A549 (cell line): ENCODE results near the gene ULK4. TPM values are rescaled to one million over a fixed set of nuclear protein-coding genes. Genes with fewer than 3 reads are reported as not detected.

Experiments
- ATAC-seq, 2 experiments: fragments of 200-7000 bp in 1 of 2; fragments of >200 bp in 1 of 2; cut with Nextera tagmentation in 1 of 2; cut with Tn5 transposase in 1 of 2; 3 replicates each; pipeline versions ENCODE4 v1.8.0 to v1.9.1; 2018 to 2020; ENCODE audit warnings: mild to moderate bottlenecking in 1 of 2, moderate library complexity in 1 of 2
- CTCF ChIA-PET: fragments of 300-600 bp; sonication (Branson Sonifier 250); formaldehyde crosslinking; extraction: SDS; loops from one replicate; lab custom pipeline; 2021; ENCODE audit warnings: antibody characterized with exemption, inconsistent platforms; lab: Yijun Ruan, JAX
- POLR2A ChIA-PET: fragments of 350-600 bp; formaldehyde crosslinking; extraction: SDS; loops from one replicate; lab custom pipeline; 2021; ENCODE audit warnings: antibody characterized with exemption, inconsistent platforms; lab: Yijun Ruan, JAX
- DNase-seq, 2 experiments: peaks; one replicate each; pipeline versions ENCODE4 v3.0.0 to v3.0.0-alpha.2; 2011 to 2016; ENCODE audit warnings: low read depth in 1 of 2, low spot score in 1 of 2
- FAIRE-seq: peaks from 2 replicates; lab custom pipeline; 2011; peaks lifted over from hg19 to GRCh38; lab: Jason Lieb, UNC
- H3K27ac ChIP-seq, 2 experiments: fragments of >200 bp; sonication (Bioruptor Twin); formaldehyde crosslinking; 3 replicates each; pipeline ENCODE4 v1.5.1; 2016 to 2017
- H3K4me1 ChIP-seq: fragments of >200 bp; sonication (Bioruptor Twin); formaldehyde crosslinking; 3 replicates; pipeline ENCODE4 v1.6.1; 2016
- H3K4me2 ChIP-seq: fragments of >200 bp; sonication (Bioruptor Twin); formaldehyde crosslinking; 3 replicates; pipeline ENCODE4 v1.6.1; 2016
- H3K4me3 ChIP-seq: fragments of >200 bp; sonication (Bioruptor Twin); formaldehyde crosslinking; 3 replicates; pipeline ENCODE4 v1.5.1; 2016
- H3K9me3 ChIP-seq: fragments of >200 bp; sonication (Bioruptor Twin); formaldehyde crosslinking; 3 replicates; pipeline ENCODE4 v1.6.1; 2016
- ATOH8 ChIP-seq: fragments of 250-450 bp; sonication (Bioruptor Pico); IDR thresholded peaks from 2 replicates; pipeline ENCODE4 v1.5.0; 2020; ENCODE audit warnings: low read depth, mild to moderate bottlenecking, moderate library complexity
- BHLHE40 ChIP-seq: IDR thresholded peaks from 2 replicates; pipeline ENCODE4 v1.6.1; 2012; ENCODE audit warnings: low read depth, low read length, inconsistent platforms
- CHD4 ChIP-seq: fragments of 200-600 bp; sonication (generic); IDR thresholded peaks from 2 replicates; pipeline ENCODE4 v1.6.1; 2016; ENCODE audit warnings: antibody characterized with exemption, mild to moderate bottlenecking, borderline replicate concordance
- EHF ChIP-seq: fragments of 250-450 bp; sonication (Bioruptor Pico); IDR thresholded peaks from 2 replicates; pipeline ENCODE4 v1.5.0; 2020; ENCODE audit warnings: mild to moderate bottlenecking
- FOSB ChIP-seq: fragments of 250-450 bp; sonication (Bioruptor Pico); IDR thresholded peaks from 2 replicates; pipeline ENCODE4 v1.5.0; 2020; ENCODE audit warnings: mild to moderate bottlenecking, moderate library complexity
- FOXS1 ChIP-seq: fragments of 250-450 bp; sonication (Bioruptor Pico); IDR thresholded peaks from 2 replicates; pipeline ENCODE4 v1.5.0; 2020; ENCODE audit warnings: mild to moderate bottlenecking, moderate library complexity
- GATA3 ChIP-seq: IDR thresholded peaks from 2 replicates; pipeline ENCODE4 v1.6.1; 2012; ENCODE audit warnings: borderline replicate concordance
- HDAC2 ChIP-seq: fragments of 200-600 bp; sonication (generic); IDR thresholded peaks from 2 replicates; pipeline ENCODE4 v1.6.1; 2016
- HEYL ChIP-seq: fragments of 250-450 bp; sonication (Bioruptor Pico); IDR thresholded peaks from 2 replicates; pipeline ENCODE4 v1.8.0; 2021; ENCODE audit warnings: mild to moderate bottlenecking, moderate library complexity
- HOXA7 ChIP-seq: fragments of 250-450 bp; sonication (Bioruptor Pico); IDR thresholded peaks from 2 replicates; pipeline ENCODE4 v1.5.0; 2020; ENCODE audit warnings: mild to moderate bottlenecking, moderate library complexity
- HOXB13 ChIP-seq: fragments of 250-450 bp; sonication (Bioruptor Pico); IDR thresholded peaks from 2 replicates; pipeline ENCODE4 v1.5.0; 2020; ENCODE audit warnings: low read depth, mild to moderate bottlenecking, moderate library complexity
- HOXB5 ChIP-seq: fragments of 250-450 bp; sonication (Bioruptor Pico); IDR thresholded peaks from 2 replicates; pipeline ENCODE4 v1.5.0; 2020; ENCODE audit warnings: mild to moderate bottlenecking, moderate library complexity
- KDM1A ChIP-seq: fragments of 200-600 bp; sonication (generic); IDR thresholded peaks from 2 replicates; pipeline ENCODE4 v1.6.1; 2016; ENCODE audit warnings: low read depth, mild to moderate bottlenecking
- MAFK ChIP-seq: fragments of 450-650 bp; IDR thresholded peaks from 2 replicates; pipeline ENCODE4 v1.6.1; 2014; ENCODE audit not compliant: partially characterized antibody
- MYC ChIP-seq: IDR thresholded peaks from 2 replicates; pipeline ENCODE4 v1.6.1; 2012; ENCODE audit warnings: mild to moderate bottlenecking, inconsistent platforms, low read length, improper control_type of control experiment, borderline replicate concordance
- NFE2L2 ChIP-seq: fragments of 150-350 bp; conservative IDR thresholded peaks from 2 replicates; pipeline ENCODE4 v1.6.1; 2014; ENCODE audit warnings: low read length
- POLR2A ChIP-seq: IDR thresholded peaks from 2 replicates; pipeline ENCODE4 v1.6.1; 2012; ENCODE audit warnings: mild to moderate bottlenecking, low read length
- POLR2AphosphoS2 ChIP-seq: conservative IDR thresholded peaks from 2 replicates; pipeline ENCODE4 v1.6.1; 2012; ENCODE audit warnings: low read length, improper control_type of control experiment, inconsistent platforms
- RFX5 ChIP-seq: fragments of 450-650 bp; IDR thresholded peaks from 2 replicates; pipeline ENCODE4 v1.7.1; 2014; ENCODE audit warnings: antibody characterized with exemption, mild to moderate bottlenecking, moderate library complexity
- RNF2 ChIP-seq: fragments of 200-600 bp; sonication (generic); IDR thresholded peaks from 2 replicates; pipeline ENCODE4 v1.6.1; 2016; ENCODE audit warnings: low read depth, mild to moderate bottlenecking, antibody characterized with exemption, moderate library complexity, borderline replicate concordance
- TFCP2L1 ChIP-seq: fragments of 250-450 bp; sonication (Bioruptor Pico); IDR thresholded peaks from 2 replicates; pipeline ENCODE4 v1.5.0; 2021; ENCODE audit warnings: mild to moderate bottlenecking
- TP53 ChIP-seq: fragments of 250-450 bp; sonication (Bioruptor Pico); IDR thresholded peaks from 2 replicates; pipeline ENCODE4 v1.5.0; 2021; ENCODE audit warnings: mild to moderate bottlenecking, moderate library complexity
- ZFP36 ChIP-seq: fragments of 450-650 bp; IDR thresholded peaks from 2 replicates; pipeline ENCODE4 v1.6.1; 2014; ENCODE audit warnings: borderline replicate concordance; ENCODE audit not compliant: partially characterized antibody
- WGBS: methylation state at CpG from one replicate; pipeline ENCODE4 v1.1.6; 2017; ENCODE audit errors: missing lambda C conversion rate; 5-methylcytosine and 5-hydroxymethylcytosine counted together
- polyA plus RNA-seq, 4 experiments: library from polyadenylated mRNA; depleted of rRNA in 3 of 4; stranded (reverse); fragments of >200 nt; fragmentation: RNase III in 1 of 4; extraction: RNeasy Plus Mini Kit Qiagen cat#74134 plus additional on column Dnase treatment in 1 of 4; gene quantifications; 2 replicates in 3 of 4; 3 replicates in 1 of 4; pipeline ENCODE4 v1.2.3, GENCODE V29; 2011 to 2017
- TF ChIP-seq, protein P1 (sequence below): IDR thresholded peaks from 2 replicates; pipeline ENCODE4 v1.6.1; 2012
- TF ChIP-seq, protein P2 (sequence below): fragments of 150-350 bp; IDR thresholded peaks from 2 replicates; pipeline ENCODE4 v1.6.1; 2014; ENCODE audit warnings: low read depth, mild to moderate bottlenecking, low read length

ULK4 gene
- polyA plus RNA-seq, 2 of the 4 experiments (the other 2 are of a cell fraction): 4.9 to 7.7 TPM

DNA sequence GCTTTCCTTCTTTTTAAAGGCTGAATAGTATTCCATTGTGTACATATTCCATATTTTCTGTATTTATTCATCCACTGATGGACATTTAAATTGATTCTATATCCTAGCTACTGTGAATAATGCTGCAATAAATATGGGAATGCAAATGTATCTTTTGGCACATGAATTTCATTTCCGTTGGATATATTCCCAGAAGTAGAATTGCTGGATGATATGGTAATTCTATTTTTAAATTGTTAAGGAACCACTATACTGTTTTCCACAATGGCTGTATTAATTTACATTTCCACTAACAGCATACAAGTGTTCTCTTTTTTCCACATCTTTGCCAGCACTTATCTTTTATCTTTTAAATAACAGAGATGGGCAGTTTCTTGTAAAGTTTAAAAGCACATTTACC, 459.9 kb downstream of the ULK4 start:
- no peaks in the 10 kb centered on the region for H3K4me1 ChIP-seq
- FAIRE-seq (no peak), ATAC-seq (no peak), DNase-seq (no peak)
- ChIA-PET CTCF (no interaction called here), POLR2A (no interaction called here)
- H3K9me3 ChIP-seq: no peaks in the 10 kb centered on the region
- H3K4me2 ChIP-seq: no peak overlapping the region
- H3K27ac ChIP-seq: no peak overlapping the region
- 93% methylated on average over 1 of the region's 1 CpG for WGBS
- H3K4me3 ChIP-seq: no peak overlapping the region
- no peak for TF ChIP-seq NFE2L2
- no peak for TF ChIP-seq FOSB (CRISPR knock-in tag)
- no peak for TF ChIP-seq POLR2AphosphoS2
- no peak for TF ChIP-seq RNF2
- TF ChIP-seq ATOH8 (CRISPR knock-in tag): no peak

DNA sequence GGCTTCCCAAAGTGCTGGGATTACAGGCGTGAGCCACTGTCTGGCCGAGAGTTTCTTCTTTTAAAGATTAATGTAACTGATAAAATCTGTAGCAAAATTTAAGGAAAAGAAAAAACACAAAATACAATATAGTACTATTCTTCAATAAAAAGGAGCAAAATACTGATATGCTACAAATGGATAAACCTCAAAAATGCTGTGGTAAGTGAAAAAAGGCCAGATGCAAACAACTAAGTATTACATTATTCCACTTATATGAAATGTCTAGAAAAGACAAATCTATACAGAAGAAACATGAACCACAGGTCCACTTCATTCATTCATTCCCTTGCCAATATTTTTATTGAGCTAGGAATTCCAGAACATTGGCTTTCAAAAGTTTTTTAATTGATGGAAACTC, 463.1 kb downstream of the ULK4 start:
- no peaks in the 10 kb centered on the region for H3K9me3 ChIP-seq
- no peak overlapping the region for H3K4me2 ChIP-seq
- FAIRE-seq (no peak), ATAC-seq (no peak), DNase-seq (no peak)
- H3K4me3 ChIP-seq: no peak overlapping the region
- no peak overlapping the region for H3K27ac ChIP-seq
- ChIA-PET CTCF (no interaction called here), POLR2A (no interaction called here)
- no peak for TF ChIP-seq ZFP36
- TF ChIP-seq ATOH8 (CRISPR knock-in tag): no peak
- TF ChIP-seq RFX5: no peak
- no peak for TF ChIP-seq EHF (CRISPR knock-in tag)
- TF ChIP-seq TFCP2L1 (CRISPR knock-in tag): no peak
- no peaks in the 10 kb centered on the region for H3K4me1 ChIP-seq
- WGBS: 53% methylated on average over 2 of the region's 2 CpGs

DNA sequence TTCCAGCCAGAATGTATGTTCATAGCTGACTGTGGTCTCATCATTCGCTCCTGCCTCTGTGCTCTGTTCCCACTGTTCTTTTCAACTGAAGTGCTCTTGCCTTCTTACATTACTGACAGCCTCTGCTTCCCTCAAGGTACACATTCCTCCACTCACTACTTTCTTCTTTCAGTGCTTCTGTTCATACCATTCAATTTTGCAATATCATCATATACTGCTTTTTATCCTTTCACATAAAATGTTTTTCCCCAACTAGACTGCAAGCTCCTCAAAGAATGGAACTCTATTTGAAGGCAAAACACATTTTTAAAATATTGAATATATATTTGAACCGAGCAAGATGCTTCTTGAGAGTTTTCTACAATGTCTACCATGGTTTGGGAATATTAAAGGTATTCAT, 471.5 kb downstream of the ULK4 start:
- Histone ChIP-seq H3K4me1 (no peaks in the 10 kb centered on the region), H3K4me2 (no peak overlapping the region), H3K27ac (no peak overlapping the region), H3K4me3 (no peak overlapping the region), H3K9me3 (no peaks in the 10 kb centered on the region)
- CTCF ChIA-PET: no interaction called here
- no peak for TF ChIP-seq ZFP36
- no peak for TF ChIP-seq POLR2A
- TF ChIP-seq MAFK: peak; percentile 66
- no peak for TF ChIP-seq CHD4
- TF ChIP-seq HOXB13: no peak
- TF ChIP-seq, protein P1, sequence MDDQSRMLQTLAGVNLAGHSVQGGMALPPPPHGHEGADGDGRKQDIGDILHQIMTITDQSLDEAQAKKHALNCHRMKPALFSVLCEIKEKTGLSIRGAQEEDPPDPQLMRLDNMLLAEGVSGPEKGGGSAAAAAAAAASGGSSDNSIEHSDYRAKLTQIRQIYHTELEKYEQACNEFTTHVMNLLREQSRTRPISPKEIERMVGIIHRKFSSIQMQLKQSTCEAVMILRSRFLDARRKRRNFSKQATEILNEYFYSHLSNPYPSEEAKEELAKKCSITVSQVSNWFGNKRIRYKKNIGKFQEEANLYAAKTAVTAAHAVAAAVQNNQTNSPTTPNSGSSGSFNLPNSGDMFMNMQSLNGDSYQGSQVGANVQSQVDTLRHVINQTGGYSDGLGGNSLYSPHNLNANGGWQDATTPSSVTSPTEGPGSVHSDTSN: no peak
- TF ChIP-seq FOXS1 (CRISPR knock-in tag): no peak
- ATAC-seq (no peak), DNase-seq (no peak), FAIRE-seq (no peak)
- 38% methylated on average over 2 of the region's 2 CpGs for WGBS
- POLR2A ChIA-PET: no interaction called here

DNA sequence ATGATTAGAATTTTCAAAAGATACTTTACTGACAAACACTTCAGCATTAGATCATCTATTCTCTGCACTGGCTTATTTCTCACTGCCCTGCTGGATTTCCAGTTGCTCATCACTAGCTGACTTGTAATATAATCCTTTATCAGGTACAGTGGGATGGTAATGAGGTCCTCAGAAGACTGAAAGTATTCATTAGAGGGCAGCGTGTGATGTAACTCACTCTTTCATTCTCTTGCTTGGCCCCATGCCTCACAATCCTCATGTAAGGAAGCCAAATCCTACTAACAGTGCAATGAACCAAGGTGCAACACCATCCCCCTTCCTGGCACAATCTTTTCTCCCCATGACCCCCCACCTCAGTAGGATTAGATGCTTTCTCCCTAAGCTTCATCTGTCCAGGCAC, 472.7 kb downstream of the ULK4 start:
- H3K27ac ChIP-seq: no peak overlapping the region
- WGBS: 35% methylated on average over 1 of the region's 1 CpG
- no peak overlapping the region for H3K4me2 ChIP-seq
- H3K9me3 ChIP-seq: no peaks in the 10 kb centered on the region
- ChIA-PET POLR2A (no interaction called here), CTCF (no interaction called here)
- H3K4me3 ChIP-seq: no peak overlapping the region
- H3K4me1 ChIP-seq: no peaks in the 10 kb centered on the region
- no peak for FAIRE-seq
- no peak for DNase-seq
- ATAC-seq: no peak
- TF ChIP-seq HDAC2 (no peak), TP53 (CRISPR knock-in tag) (no peak), BHLHE40 (no peak), MYC (no peak), FOXS1 (CRISPR knock-in tag) (no peak), HEYL (CRISPR knock-in tag) (no peak), GATA3 (no peak), KDM1A (no peak), ATOH8 (CRISPR knock-in tag) (no peak), HOXB5 (no peak), HOXA7 (no peak)
- TF ChIP-seq, protein P2, sequence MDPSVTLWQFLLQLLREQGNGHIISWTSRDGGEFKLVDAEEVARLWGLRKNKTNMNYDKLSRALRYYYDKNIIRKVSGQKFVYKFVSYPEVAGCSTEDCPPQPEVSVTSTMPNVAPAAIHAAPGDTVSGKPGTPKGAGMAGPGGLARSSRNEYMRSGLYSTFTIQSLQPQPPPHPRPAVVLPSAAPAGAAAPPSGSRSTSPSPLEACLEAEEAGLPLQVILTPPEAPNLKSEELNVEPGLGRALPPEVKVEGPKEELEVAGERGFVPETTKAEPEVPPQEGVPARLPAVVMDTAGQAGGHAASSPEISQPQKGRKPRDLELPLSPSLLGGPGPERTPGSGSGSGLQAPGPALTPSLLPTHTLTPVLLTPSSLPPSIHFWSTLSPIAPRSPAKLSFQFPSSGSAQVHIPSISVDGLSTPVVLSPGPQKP: no peak
